ENCODE data around the gene SCNN1A.

DNA sequence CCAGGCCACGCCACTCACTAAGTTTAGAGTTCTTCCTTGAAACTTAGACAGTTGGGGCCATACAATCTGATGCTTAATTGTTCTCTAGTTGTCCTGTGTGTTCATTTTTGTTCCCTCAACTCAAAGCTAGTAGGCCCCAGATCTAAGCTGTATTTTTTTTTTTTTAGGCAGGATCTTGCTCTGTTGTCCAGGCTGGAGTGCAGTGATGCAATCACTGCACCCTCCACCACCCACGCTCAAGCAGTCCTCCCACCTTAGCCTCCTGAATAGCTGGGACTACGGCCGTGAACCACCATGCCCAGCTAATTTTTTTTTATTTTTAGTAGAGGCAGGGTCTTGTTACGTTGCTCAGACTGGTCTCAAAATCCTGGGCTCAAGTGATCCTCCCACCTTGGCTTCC lies 41.0 kb downstream of the SCNN1A start:
- TF ChIP-seq, protein P1, sequence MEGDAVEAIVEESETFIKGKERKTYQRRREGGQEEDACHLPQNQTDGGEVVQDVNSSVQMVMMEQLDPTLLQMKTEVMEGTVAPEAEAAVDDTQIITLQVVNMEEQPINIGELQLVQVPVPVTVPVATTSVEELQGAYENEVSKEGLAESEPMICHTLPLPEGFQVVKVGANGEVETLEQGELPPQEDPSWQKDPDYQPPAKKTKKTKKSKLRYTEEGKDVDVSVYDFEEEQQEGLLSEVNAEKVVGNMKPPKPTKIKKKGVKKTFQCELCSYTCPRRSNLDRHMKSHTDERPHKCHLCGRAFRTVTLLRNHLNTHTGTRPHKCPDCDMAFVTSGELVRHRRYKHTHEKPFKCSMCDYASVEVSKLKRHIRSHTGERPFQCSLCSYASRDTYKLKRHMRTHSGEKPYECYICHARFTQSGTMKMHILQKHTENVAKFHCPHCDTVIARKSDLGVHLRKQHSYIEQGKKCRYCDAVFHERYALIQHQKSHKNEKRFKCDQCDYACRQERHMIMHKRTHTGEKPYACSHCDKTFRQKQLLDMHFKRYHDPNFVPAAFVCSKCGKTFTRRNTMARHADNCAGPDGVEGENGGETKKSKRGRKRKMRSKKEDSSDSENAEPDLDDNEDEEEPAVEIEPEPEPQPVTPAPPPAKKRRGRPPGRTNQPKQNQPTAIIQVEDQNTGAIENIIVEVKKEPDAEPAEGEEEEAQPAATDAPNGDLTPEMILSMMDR (IDR thresholded peaks at IDR 0.05), result no peak
- TF ChIP-seq EP300 (IDR thresholded peaks at IDR 0.05) (no peak), POLR2A (IDR thresholded peaks at IDR 0.05) (no peak)

Measured in suprapubic skin (tissue), 3 donors.